ENCODE measurements around the gene NAB2.

GRCh38 chr12:57124261-57124877 lies 35.5 kb downstream of the NAB2 start:
- TF ChIP-seq POLR2A (IDR thresholded peaks at IDR 0.05; ENCODE audit: low read depth, low read length) (no peak), JUNB (IDR thresholded peaks at IDR 0.05) (no peak)
- TF ChIP-seq, protein P1, sequence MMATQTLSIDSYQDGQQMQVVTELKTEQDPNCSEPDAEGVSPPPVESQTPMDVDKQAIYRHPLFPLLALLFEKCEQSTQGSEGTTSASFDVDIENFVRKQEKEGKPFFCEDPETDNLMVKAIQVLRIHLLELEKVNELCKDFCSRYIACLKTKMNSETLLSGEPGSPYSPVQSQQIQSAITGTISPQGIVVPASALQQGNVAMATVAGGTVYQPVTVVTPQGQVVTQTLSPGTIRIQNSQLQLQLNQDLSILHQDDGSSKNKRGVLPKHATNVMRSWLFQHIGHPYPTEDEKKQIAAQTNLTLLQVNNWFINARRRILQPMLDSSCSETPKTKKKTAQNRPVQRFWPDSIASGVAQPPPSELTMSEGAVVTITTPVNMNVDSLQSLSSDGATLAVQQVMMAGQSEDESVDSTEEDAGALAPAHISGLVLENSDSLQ (IDR thresholded peaks at IDR 0.05) = no peak
